ENCODE results near the gene C18orf54. TPM values are rescaled to one million over a fixed set of nuclear protein-coding genes. Genes with fewer than 3 reads are reported as not detected.

Gene C18orf54
- 3.7 and 5.3 TPM in 2 replicates for total RNA-seq

GRCh38 chr18:54357660-54358494 is at the start of gene C18orf54, which contains the start of gene STARD6:
Gene C18orf54, plus strand, starts transcription at chr18:54357906. Its CDS starts 2,667 bp downstream, at chr18:54360573.
Gene STARD6, minus strand, starts transcription at chr18:54357858. Its CDS starts 3,285 bp downstream, at chr18:54354573.

Small RNA genes within 50 kb of the gene (small RNA-seq; reads per million reads assigned to genes)
- 0.11 reads per million for gene SNRPGP2

Other genes starting within 250 kb of the C18orf54 start
- gene MBD2, start 133.2 kb upstream of the C18orf54 start, total RNA-seq: 23.9 and 24.4 TPM in 2 replicates
- gene POLI, start 88.4 kb upstream of the C18orf54 start, total RNA-seq: 15.1 and 20.3 TPM in 2 replicates
- under 0.01 TPM in 1 of 2 replicates, not detected in the other for gene STARD6, start within 50 bp of the C18orf54 start, total RNA-seq
- gene DYNAP, start 233.3 kb downstream of the C18orf54 start, total RNA-seq: 0.20 TPM in 1 of 2 replicates, not detected in the other